GM12874 (cell line): Measurements from ENCODE around the gene FILIP1L.

Experiments
- CTCF ChIP-seq: IDR thresholded peaks from 2 replicates; pipeline ENCODE4 v1.5.1; 2011; ENCODE audit warnings: low read depth, mild to moderate bottlenecking, control low read depth, low read length, moderate library complexity; ENCODE audit not compliant: insufficient read depth

FILIP1L gene

GRCh38 chr3:99965077-99965476 is 149.2 kb downstream of the FILIP1L start:
- no peak for TF ChIP-seq CTCF

GRCh38 chr3:99962703-99963102 is 151.6 kb downstream of the FILIP1L start:
- no peak for TF ChIP-seq CTCF

- TF ChIP-seq CTCF, result no peak
These were observed 152.4 kb downstream of the FILIP1L start for GRCh38 chr3:99961756-99962515.

GRCh38 chr3:99960941-99961340 is 153.4 kb downstream of the FILIP1L start:
- TF ChIP-seq CTCF, result no peak

GRCh38 chr3:99960123-99960878 is 154.0 kb downstream of the FILIP1L start:
- TF ChIP-seq CTCF, result no peak

- no peak for TF ChIP-seq CTCF
These were observed 155.9 kb downstream of the FILIP1L start for GRCh38 chr3:99958222-99958912.

- TF ChIP-seq CTCF, result no peak
These were observed 157.0 kb downstream of the FILIP1L start for GRCh38 chr3:99957151-99957796.
